ENCODE results near the gene HSPA1L.

The HSPA1L gene

DNA sequence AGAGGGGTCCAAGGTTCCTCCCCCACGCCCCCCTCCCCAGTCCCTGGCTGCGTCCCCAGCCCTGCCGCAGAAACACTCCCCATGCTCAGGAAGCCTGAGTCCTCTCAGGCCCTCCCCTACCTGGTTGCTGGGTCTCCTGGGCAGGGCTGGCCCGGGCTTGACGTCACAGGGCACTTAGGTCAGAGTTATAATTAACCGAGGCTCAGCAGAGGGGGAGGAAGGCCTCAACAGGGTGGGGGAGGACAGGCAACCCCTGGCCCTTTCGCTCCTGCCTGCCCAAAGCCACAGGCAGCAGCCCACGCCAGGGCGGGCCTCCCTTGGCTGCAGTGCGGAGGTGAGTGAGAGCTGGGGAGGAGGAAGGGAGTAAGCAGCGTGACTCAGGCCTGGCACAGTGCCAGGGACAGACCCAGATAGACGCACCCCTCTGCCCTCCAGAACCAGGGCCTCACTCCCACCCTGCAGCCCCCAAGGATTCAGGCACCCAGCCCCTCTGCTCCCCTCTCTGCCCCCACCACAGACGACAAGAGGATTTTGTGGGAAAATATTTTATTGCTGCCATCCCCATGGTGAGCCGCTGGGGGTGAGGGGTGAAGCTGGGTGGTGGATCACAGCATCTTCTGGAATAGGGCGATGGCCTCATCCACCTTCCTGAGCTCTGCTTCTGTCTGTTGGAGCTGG, 38.0 kb downstream of the HSPA1L start, which contains the start of gene VWA7 (continued):
- TF ChIP-seq HIC1 (tag by site-specific recombination; IDR thresholded peaks at IDR 0.05) (peak; percentile 92), KLF7 (tag by site-specific recombination; IDR thresholded peaks at IDR 0.05; ENCODE audit: borderline replicate concordance) (peak; percentile 82; the same call in 1 of the 2 replicates), ZNF596 (tag by site-specific recombination; IDR thresholded peaks at IDR 0.05) (no peak), ZNF292 (tag by site-specific recombination; IDR thresholded peaks at IDR 0.05; ENCODE audit: borderline replicate concordance, low read depth) (no peak), ZNF785 (tag by site-specific recombination; IDR thresholded peaks at IDR 0.05) (no peak), ZNF600 (tag by site-specific recombination; IDR thresholded peaks at IDR 0.05) (peak; percentile 93), KLF1 (tag by site-specific recombination; IDR thresholded peaks at IDR 0.05) (peak; percentile 96), ZEB2 (tag by site-specific recombination; IDR thresholded peaks at IDR 0.05) (peak; percentile 89; the same call in 1 of the 2 replicates), ZBTB26 (tag by site-specific recombination; optimal IDR thresholded peaks at IDR 0.05) (peak; percentile 37), ZNF561 (tag by site-specific recombination; IDR thresholded peaks at IDR 0.05; ENCODE audit: borderline replicate concordance) (peak; percentile 92; the same call in 1 of the 2 replicates), ZNF248 (tag by site-specific recombination; IDR thresholded peaks at IDR 0.05) (peak; percentile 95), CTCF (tag by site-specific recombination; IDR thresholded peaks at IDR 0.05) (no peak), PRDM1 (tag by site-specific recombination; IDR thresholded peaks at IDR 0.05) (peak; percentile 90)
- TF ChIP-seq, protein P1, sequence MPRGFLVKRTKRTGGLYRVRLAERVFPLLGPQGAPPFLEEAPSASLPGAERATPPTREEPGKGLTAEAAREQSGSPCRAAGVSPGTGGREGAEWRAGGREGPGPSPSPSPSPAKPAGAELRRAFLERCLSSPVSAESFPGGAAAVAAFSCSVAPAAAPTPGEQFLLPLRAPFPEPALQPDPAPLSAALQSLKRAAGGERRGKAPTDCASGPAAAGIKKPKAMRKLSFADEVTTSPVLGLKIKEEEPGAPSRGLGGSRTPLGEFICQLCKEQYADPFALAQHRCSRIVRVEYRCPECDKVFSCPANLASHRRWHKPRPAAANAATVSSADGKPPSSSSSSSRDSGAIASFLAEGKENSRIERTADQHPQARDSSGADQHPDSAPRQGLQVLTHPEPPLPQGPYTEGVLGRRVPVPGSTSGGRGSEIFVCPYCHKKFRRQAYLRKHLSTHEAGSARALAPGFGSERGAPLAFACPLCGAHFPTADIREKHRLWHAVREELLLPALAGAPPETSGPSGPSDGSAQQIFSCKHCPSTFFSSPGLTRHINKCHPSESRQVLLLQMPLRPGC (tag by site-specific recombination; IDR thresholded peaks at IDR 0.05): peak; percentile 67; the same call in 1 of the 2 replicates
- TF ChIP-seq, protein P2, sequence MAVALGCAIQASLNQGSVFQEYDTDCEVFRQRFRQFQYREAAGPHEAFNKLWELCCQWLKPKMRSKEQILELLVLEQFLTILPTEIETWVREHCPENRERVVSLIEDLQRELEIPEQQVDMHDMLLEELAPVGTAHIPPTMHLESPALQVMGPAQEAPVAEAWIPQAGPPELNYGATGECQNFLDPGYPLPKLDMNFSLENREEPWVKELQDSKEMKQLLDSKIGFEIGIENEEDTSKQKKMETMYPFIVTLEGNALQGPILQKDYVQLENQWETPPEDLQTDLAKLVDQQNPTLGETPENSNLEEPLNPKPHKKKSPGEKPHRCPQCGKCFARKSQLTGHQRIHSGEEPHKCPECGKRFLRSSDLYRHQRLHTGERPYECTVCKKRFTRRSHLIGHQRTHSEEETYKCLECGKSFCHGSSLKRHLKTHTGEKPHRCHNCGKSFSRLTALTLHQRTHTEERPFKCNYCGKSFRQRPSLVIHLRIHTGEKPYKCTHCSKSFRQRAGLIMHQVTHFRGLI (tag by site-specific recombination; IDR thresholded peaks at IDR 0.05): 0 out of 2 replicates have a peak, but pooled peaks have one; percentile 46
- TF ChIP-seq, protein P3, sequence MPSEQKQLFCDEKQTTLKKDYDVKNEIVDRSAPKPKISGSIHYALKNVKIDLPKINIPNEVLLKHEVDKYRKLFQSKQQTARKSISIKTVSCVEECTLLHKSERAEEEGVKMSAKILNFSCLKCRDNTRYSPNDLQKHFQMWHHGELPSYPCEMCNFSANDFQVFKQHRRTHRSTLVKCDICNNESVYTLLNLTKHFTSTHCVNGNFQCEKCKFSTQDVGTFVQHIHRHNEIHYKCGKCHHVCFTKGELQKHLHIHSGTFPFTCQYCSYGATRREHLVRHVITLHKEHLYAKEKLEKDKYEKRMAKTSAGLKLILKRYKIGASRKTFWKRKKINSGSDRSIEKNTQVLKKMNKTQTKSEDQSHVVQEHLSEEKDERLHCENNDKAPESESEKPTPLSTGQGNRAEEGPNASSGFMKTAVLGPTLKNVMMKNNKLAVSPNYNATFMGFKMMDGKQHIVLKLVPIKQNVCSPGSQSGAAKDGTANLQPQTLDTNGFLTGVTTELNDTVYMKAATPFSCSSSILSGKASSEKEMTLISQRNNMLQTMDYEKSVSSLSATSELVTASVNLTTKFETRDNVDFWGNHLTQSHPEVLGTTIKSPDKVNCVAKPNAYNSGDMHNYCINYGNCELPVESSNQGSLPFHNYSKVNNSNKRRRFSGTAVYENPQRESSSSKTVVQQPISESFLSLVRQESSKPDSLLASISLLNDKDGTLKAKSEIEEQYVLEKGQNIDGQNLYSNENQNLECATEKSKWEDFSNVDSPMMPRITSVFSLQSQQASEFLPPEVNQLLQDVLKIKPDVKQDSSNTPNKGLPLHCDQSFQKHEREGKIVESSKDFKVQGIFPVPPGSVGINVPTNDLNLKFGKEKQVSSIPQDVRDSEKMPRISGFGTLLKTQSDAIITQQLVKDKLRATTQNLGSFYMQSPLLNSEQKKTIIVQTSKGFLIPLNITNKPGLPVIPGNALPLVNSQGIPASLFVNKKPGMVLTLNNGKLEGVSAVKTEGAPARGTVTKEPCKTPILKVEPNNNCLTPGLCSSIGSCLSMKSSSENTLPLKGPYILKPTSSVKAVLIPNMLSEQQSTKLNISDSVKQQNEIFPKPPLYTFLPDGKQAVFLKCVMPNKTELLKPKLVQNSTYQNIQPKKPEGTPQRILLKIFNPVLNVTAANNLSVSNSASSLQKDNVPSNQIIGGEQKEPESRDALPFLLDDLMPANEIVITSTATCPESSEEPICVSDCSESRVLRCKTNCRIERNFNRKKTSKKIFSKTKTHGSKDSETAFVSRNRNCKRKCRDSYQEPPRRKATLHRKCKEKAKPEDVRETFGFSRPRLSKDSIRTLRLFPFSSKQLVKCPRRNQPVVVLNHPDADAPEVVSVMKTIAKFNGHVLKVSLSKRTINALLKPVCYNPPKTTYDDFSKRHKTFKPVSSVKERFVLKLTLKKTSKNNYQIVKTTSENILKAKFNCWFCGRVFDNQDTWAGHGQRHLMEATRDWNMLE (tag by site-specific recombination; conservative IDR thresholded peaks at IDR 0.05; ENCODE audit: low read depth): no peak

Data from HEK293 (cell line).